HepG2 (cell line): ENCODE data around the gene PARD3. TPM values are rescaled to one million over a fixed set of nuclear protein-coding genes. Genes with fewer than 3 reads are reported as not detected.
A peak's percentile ranks its signal among the peaks of the same experiment; 100 is the strongest.

ENCODE experiments used
- ATAC-seq: fragments of 200-7000 bp; cut with Tn5 transposase; 3 replicates; pipeline ENCODE4 v1.9.1; 2020; ENCODE audit warnings: mild to moderate bottlenecking, moderate library complexity
- BruUV-seq: library from RNA; stranded (reverse); fragments of 400-500 nt; replicated peaks from 2 replicates; lab custom pipeline; 2021; lab: Mats Ljungman, UMichigan
- CTCF ChIA-PET: fragments of 300-600 bp; formaldehyde crosslinking; extraction: SDS; loops from one replicate; lab custom pipeline; 2021; ENCODE audit warnings: low total read pairs, inconsistent platforms, low intra/inter-chr PET ratio; lab: Yijun Ruan, JAX
- POLR2A ChIA-PET: fragments of 350-600 bp; sonication (Branson Sonifier 250); formaldehyde crosslinking; loops from one replicate; lab custom pipeline; 2020; ENCODE audit warnings: antibody characterized with exemption, inconsistent platforms; lab: Yijun Ruan, JAX
- DNase-seq: peaks from one replicate; pipeline ENCODE4 v3.0.0-alpha.2; 2015; ENCODE audit warnings: low spot score
- FAIRE-seq: peaks from 3 replicates; lab custom pipeline; 2011; peaks lifted over from hg19 to GRCh38; lab: Jason Lieb, UNC
- H2AFZ ChIP-seq: one replicate; pipeline ENCODE4 v1.6.1; 2011; ENCODE audit warnings: low read length, inconsistent platforms
- H3K27ac ChIP-seq: fragments of 300-600 bp; 3 replicates; pipeline ENCODE4 v1.8.0; 2011; ENCODE audit warnings: mixed run types, mild to moderate bottlenecking, mixed read lengths, low read length, inconsistent platforms; ENCODE audit not compliant: insufficient read depth; ENCODE audit errors: extremely low read length
- H3K27me3 ChIP-seq, 2 experiments: fragments of 200-600 bp in 1 of 2; 2 replicates in 1 of 2; 3 replicates in 1 of 2; pipeline versions ENCODE4 v1.6.0 to v1.8.0; 2011; ENCODE audit warnings: low read length in 2 of 2, mild to moderate bottlenecking in 2 of 2, moderate library complexity in 2 of 2, inconsistent platforms in 1 of 2; ENCODE audit not compliant: insufficient read depth in 2 of 2, control insufficient read depth in 1 of 2
- H3K36me3 ChIP-seq, 2 experiments: fragments of 200-600 bp in 1 of 2; replicated peaks in 1 of 2; 2 replicates in 1 of 2; 3 replicates in 1 of 2; pipeline versions ENCODE4 v1.5.1 to v1.8.0; 2011; ENCODE audit warnings: low read length in 2 of 2, inconsistent platforms in 1 of 2; ENCODE audit not compliant: insufficient read depth in 2 of 2, control insufficient read depth in 1 of 2
- H3K4me1 ChIP-seq: 2 replicates; pipeline ENCODE4 v1.5.1; 2012; ENCODE audit warnings: low read length, inconsistent platforms; ENCODE audit not compliant: insufficient read depth
- H3K4me2 ChIP-seq: 2 replicates; pipeline ENCODE4 v1.6.0; 2011; ENCODE audit warnings: low read depth, low read length, inconsistent platforms
- H3K4me3 ChIP-seq, 3 experiments: fragments of 200-600 bp in 1 of 3; sonication (generic), shearing (Covaris generic) in 1 of 3; replicated peaks in 1 of 3; 2 replicates each; pipeline ENCODE4 v1.5.1; 2011 to 2016; ENCODE audit warnings: low read length in 3 of 3, inconsistent platforms in 2 of 3, low read depth in 2 of 3, mild to moderate bottlenecking in 2 of 3, control low read depth in 1 of 3, mixed read lengths in 1 of 3; ENCODE audit not compliant: insufficient read depth in 1 of 3
- H3K79me2 ChIP-seq: one replicate; pipeline ENCODE4 v1.6.1; 2011; ENCODE audit warnings: low read length, inconsistent platforms; ENCODE audit not compliant: insufficient read depth
- H3K9ac ChIP-seq: 2 replicates; pipeline ENCODE4 v1.6.0; 2011; ENCODE audit warnings: mild to moderate bottlenecking, low read depth, low read length, inconsistent platforms; ENCODE audit not compliant: insufficient read depth
- H3K9me3 ChIP-seq: 2 replicates; pipeline ENCODE4 v1.5.1; 2012; ENCODE audit warnings: mild to moderate bottlenecking, low read length
- H4K20me1 ChIP-seq: 2 replicates; pipeline ENCODE4 v1.6.0; 2011; ENCODE audit warnings: inconsistent platforms, mild to moderate bottlenecking, low read length, moderate library complexity; ENCODE audit not compliant: insufficient read depth
- BCLAF1 ChIP-seq: fragments of 450-650 bp; IDR thresholded peaks from 2 replicates; pipeline ENCODE4 v1.6.1; 2017; ENCODE audit warnings: mild to moderate bottlenecking
- MTF2 ChIP-seq: sonication (generic); formaldehyde crosslinking; IDR thresholded peaks from 2 replicates; pipeline ENCODE4 v1.5.0; 2020; ENCODE audit warnings: missing genetic modification reagents, borderline replicate concordance
- NFIC ChIP-seq: IDR thresholded peaks from 2 replicates; pipeline ENCODE4 v1.6.1; 2012; ENCODE audit warnings: mild to moderate bottlenecking, low read length, inconsistent platforms
- WIZ ChIP-seq: sonication (generic); formaldehyde crosslinking; IDR thresholded peaks from 2 replicates; pipeline ENCODE4 v1.5.1; 2020; ENCODE audit warnings: mild to moderate bottlenecking, missing genetic modification reagents
- ZMYM4 ChIP-seq: sonication (generic); formaldehyde crosslinking; IDR thresholded peaks from 2 replicates; pipeline ENCODE4 v1.8.1; 2023; ENCODE audit warnings: mild to moderate bottlenecking, missing genetic modification reagents
- ZNF441 ChIP-seq: sonication (generic); formaldehyde crosslinking; IDR thresholded peaks from 2 replicates; pipeline ENCODE4 v1.7.0; 2021; ENCODE audit warnings: missing genetic modification reagents, borderline replicate concordance
- ZNF615 ChIP-seq: sonication (generic); formaldehyde crosslinking; IDR thresholded peaks from 2 replicates; pipeline ENCODE4 v1.5.0; 2020; ENCODE audit warnings: mild to moderate bottlenecking, missing genetic modification reagents, borderline replicate concordance
- ZNF629 ChIP-seq: sonication (generic); formaldehyde crosslinking; conservative IDR thresholded peaks from 2 replicates; pipeline ENCODE4 v1.5.0; 2020; ENCODE audit warnings: missing genetic modification reagents
- ZNF639 ChIP-seq: conservative IDR thresholded peaks from 2 replicates; pipeline ENCODE4 v1.6.1; 2018; ENCODE audit warnings: missing genetic modification reagents
- ZNF776 ChIP-seq: sonication (generic); formaldehyde crosslinking; IDR thresholded peaks from 2 replicates; pipeline ENCODE4 v1.4.0; 2020; ENCODE audit warnings: mild to moderate bottlenecking, missing genetic modification reagents
- WGBS: methylation state at CpG from one replicate; pipeline ENCODE4 v1.1.6; 2017; ENCODE audit warnings: low lambda C conversion rate; 5-methylcytosine and 5-hydroxymethylcytosine counted together
- in situ Hi-C: cut with HindIII; loops from 2 replicates; pipeline ENCODE4 v1.10.0; 2017; ENCODE audit warnings: low pct_unique_long_range_greater_than_20kb; ENCODE audit not compliant: extremely low pct_ligation_motif_present
- intact Hi-C: fragments of 100-400 bp; cut with micrococcal nuclease; formaldehyde crosslinking; loops from one replicate; pipeline ENCODE4 v1.10.0; 2022; ENCODE audit not compliant: unreplicated experiment
- polyA plus RNA-seq, 8 experiments: library from polyadenylated mRNA; depleted of rRNA in 3 of 8; stranded (reverse) in 7 of 8; unstranded in 1 of 8; fragments of >200 nt; fragmentation: Illumina TruSeq in 4 of 8; extraction: Trizol in 4 of 8; gene quantifications; 2 replicates each; pipeline versions ENCODE4 v1.2.1 to v1.2.3, GENCODE V29; 2011 to 2016; ENCODE audit warnings: low read depth in 4 of 8, missing spikeins in 1 of 8, mixed read lengths in 1 of 8; ENCODE audit not compliant: insufficient read depth in 1 of 8
- total RNA-seq, 5 experiments: library from RNA; depleted of rRNA; stranded (reverse); fragments of >200 nt; fragmentation: Illumina TruSeq; extraction: Trizol; gene quantifications; 2 replicates each; pipeline ENCODE4 v1.2.3, GENCODE V29; 2016; ENCODE audit warnings: low read depth in 1 of 5

The PARD3 gene
- total and polyA plus RNA-seq, 2 of the 13 experiments (the other 11 are each of a cell fraction or from before 2014, with no cell fraction given): 40.9 to 60.0 TPM

GRCh38 chr10:34580214-34580613, 234.9 kb downstream of the PARD3 start:
- TF ChIP-seq MTF2 (CRISPR knock-in tag): no peak
- TF ChIP-seq ZNF639 (CRISPR knock-in tag): no peak
- TF ChIP-seq ZNF615: no peak
- TF ChIP-seq ZMYM4 (CRISPR knock-in tag): no peak
- TF ChIP-seq NFIC: no peak
- no peak for TF ChIP-seq ZNF441 (CRISPR knock-in tag)
- TF ChIP-seq, all 625 proteins: peak for 0
- DNase-seq (no peak), FAIRE-seq (no peak), ATAC-seq (no peak)
- BruUV-seq: no TSS peak
- no peaks in the 10 kb centered on the region for H3K4me1 ChIP-seq
- intact Hi-C loops: no loop called here
- no peaks in the 10 kb centered on the region for H4K20me1 ChIP-seq
- H3K27ac ChIP-seq: no peak overlapping the region
- POLR2A ChIA-PET: no interaction called here
- in situ Hi-C loops: no loop called here
- WGBS: 94% methylated on average over 6 of the region's 6 CpGs
- no peaks in the 10 kb centered on the region for H3K9me3 ChIP-seq
- no peaks in the 10 kb centered on the region for H3K79me2 ChIP-seq
- CTCF ChIA-PET: no interaction called here
- H3K4me3 ChIP-seq: no peak overlapping the region
- H3K9ac ChIP-seq: no peak overlapping the region
- no peaks in the 10 kb centered on the region for H3K27me3 ChIP-seq
- no peak overlapping the region for H3K4me2 ChIP-seq
- no peaks in the 10 kb centered on the region; a peak in 1 of 5 replicates for H3K36me3 ChIP-seq
- H2AFZ ChIP-seq: no peak overlapping the region

- no peak overlapping the region for H2AFZ ChIP-seq
- H3K4me2 ChIP-seq: no peak overlapping the region
- H3K27me3 ChIP-seq: no peaks in the 10 kb centered on the region
- in situ Hi-C loops (no loop called here), intact Hi-C loops (no loop called here)
- DNase-seq: no peak
- no peaks in the 10 kb centered on the region; a peak in 1 of 5 replicates for H3K36me3 ChIP-seq
- H3K9me3 ChIP-seq: no peaks in the 10 kb centered on the region
- POLR2A ChIA-PET: no interaction called here
- 95% methylated on average over 1 of the region's 1 CpG for WGBS
- no peak overlapping the region for H3K9ac ChIP-seq
- no TSS peak for BruUV-seq
- TF ChIP-seq ZNF629 (CRISPR knock-in tag) (0 out of 2 replicates have a peak, but pooled peaks have one; percentile 12), WIZ (no peak), ZNF776 (no peak), BCLAF1 (no peak)
- no peak for FAIRE-seq
- no peak overlapping the region for H3K27ac ChIP-seq
- H3K4me1 ChIP-seq: no peaks in the 10 kb centered on the region
- peaks cover 5% of the 10 kb centered on the region for H3K79me2 ChIP-seq
- no peak overlapping the region for H3K4me3 ChIP-seq
- ATAC-seq: no peak
- no peaks in the 10 kb centered on the region for H4K20me1 ChIP-seq
- CTCF ChIA-PET: no interaction called here
Measured at GRCh38 chr10:34578468-34578867, 236.6 kb downstream of the PARD3 start.
